ENCODE measurements around the gene KRTAP1-5. TPM values are rescaled to one million over a fixed set of nuclear protein-coding genes. Genes with fewer than 3 reads are reported as not detected.
A peak's percentile ranks its signal among the peaks of the same experiment; 100 is the strongest.
"Not testable (repeated sequence)": the region's sequence is repeated elsewhere in the genome, so short reads cannot be mapped to it uniquely, and the experiment has no call there.

Gene KRTAP1-5
- total RNA-seq, 1 donor from 2014 or later = not detected

- H3K4me3 ChIP-seq (ENCODE audit: insufficient read depth, low read depth, low read length) = peak overlapping the region; percentile 24
- Mint-ChIP-seq H3K27me3 (ENCODE audit: low read depth, unreplicated experiment) (no peaks in the 10 kb centered on the region), H3K4me3 (ENCODE audit: unreplicated experiment) (no peak overlapping the region), H3K27ac (ENCODE audit: unreplicated experiment) (peak overlapping the region; percentile 72), H3K9me3 (ENCODE audit: unreplicated experiment) (no peaks in the 10 kb centered on the region), H3K4me1 (ENCODE audit: low read depth, unreplicated experiment) (peaks cover 14% of the 10 kb centered on the region), H3K36me3 (ENCODE audit: low read depth, unreplicated experiment) (no peaks in the 10 kb centered on the region)
- H3K4me1 ChIP-seq (ENCODE audit: insufficient read depth, low read length) = peaks cover 14% of the 10 kb centered on the region
- no peak for TF ChIP-seq EZH2 (IDR thresholded peaks at IDR 0.05; ENCODE audit: insufficient read depth, low read length)
- TF ChIP-seq, protein P1, sequence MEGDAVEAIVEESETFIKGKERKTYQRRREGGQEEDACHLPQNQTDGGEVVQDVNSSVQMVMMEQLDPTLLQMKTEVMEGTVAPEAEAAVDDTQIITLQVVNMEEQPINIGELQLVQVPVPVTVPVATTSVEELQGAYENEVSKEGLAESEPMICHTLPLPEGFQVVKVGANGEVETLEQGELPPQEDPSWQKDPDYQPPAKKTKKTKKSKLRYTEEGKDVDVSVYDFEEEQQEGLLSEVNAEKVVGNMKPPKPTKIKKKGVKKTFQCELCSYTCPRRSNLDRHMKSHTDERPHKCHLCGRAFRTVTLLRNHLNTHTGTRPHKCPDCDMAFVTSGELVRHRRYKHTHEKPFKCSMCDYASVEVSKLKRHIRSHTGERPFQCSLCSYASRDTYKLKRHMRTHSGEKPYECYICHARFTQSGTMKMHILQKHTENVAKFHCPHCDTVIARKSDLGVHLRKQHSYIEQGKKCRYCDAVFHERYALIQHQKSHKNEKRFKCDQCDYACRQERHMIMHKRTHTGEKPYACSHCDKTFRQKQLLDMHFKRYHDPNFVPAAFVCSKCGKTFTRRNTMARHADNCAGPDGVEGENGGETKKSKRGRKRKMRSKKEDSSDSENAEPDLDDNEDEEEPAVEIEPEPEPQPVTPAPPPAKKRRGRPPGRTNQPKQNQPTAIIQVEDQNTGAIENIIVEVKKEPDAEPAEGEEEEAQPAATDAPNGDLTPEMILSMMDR (IDR thresholded peaks at IDR 0.05; ENCODE audit: insufficient read depth, low read depth, low read length) = no peak
- H3K79me2 ChIP-seq (ENCODE audit: insufficient read depth, low read length) = no peaks in the 10 kb centered on the region
- peak overlapping the region; percentile 87 for H3K27ac ChIP-seq (ENCODE audit: low read depth, low read length)
- H3K9ac ChIP-seq (ENCODE audit: low read length) = peak overlapping the region; percentile 66
- H2AFZ ChIP-seq (ENCODE audit: low read depth, low read length) = peak overlapping the region; percentile 48
- no peaks in the 10 kb centered on the region for H3K27me3 ChIP-seq (ENCODE audit: insufficient read depth, low read length)
- no peaks in the 10 kb centered on the region for H4K20me1 ChIP-seq (ENCODE audit: insufficient read depth, low read length)
- DNase-seq (ENCODE audit: low read depth) = peak; percentile 67
- no peaks in the 10 kb centered on the region for H3K36me3 ChIP-seq (ENCODE audit: insufficient read depth, low read length)
- peak overlapping the region; percentile 63 for H3K4me2 ChIP-seq (ENCODE audit: low read length)
- FAIRE-seq = peak; percentile 99
- no peaks in the 10 kb centered on the region for H3K9me3 ChIP-seq (ENCODE audit: insufficient read depth, low read depth, low read length)
Measured at GRCh38 chr17:41048441-41048840, 21.4 kb upstream of the KRTAP1-5 start.

DNA sequence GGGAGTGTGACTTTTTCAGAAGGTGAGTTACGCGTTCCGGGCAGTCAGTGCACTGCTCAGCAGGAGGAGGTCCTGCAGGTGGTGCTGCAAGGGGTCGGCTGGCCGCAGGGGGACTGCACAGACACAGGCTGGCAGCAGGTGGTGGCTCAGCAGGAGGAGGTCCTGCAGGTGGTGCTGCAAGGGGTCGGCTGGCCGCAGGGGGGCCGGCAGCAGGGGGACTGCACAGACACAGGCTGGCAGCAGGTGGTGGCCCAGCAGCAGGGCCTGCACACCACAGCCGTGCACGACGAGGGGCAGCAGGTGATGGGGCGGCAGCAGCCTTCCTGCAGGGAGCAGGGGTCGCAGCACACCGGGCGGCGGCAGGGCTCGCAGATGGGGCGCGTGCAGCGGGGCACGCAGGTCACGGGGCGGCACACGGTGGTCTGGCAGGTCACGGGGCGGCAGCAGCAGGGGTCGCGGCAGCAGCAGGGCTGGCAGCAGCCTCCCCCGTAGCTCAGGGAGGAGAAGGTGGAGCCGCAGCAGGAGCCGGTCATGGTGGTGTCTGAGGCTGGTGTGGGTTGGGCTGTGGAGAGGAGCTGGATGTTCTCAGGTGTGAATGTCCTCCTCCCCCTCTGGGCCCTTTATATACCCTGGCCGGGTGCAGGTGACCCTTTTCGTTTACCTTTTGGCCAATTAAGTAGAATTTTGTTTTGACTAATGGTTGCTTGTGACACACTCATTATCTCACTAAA lies 19.9 kb upstream of the KRTAP1-5 start, which contains the start of gene KRTAP2-1:
Gene KRTAP2-1, minus strand, starts transcription at position 582 of the 731 bp plus-strand sequence. Its CDS starts 49 bp downstream, at position 533.
- not testable (repeated sequence) for FAIRE-seq; H3K27me3 ChIP-seq (ENCODE audit: insufficient read depth, low read length); H3K79me2 ChIP-seq (ENCODE audit: insufficient read depth, low read length); H3K27me3 Mint-ChIP-seq (ENCODE audit: low read depth, unreplicated experiment); H3K4me3 Mint-ChIP-seq (ENCODE audit: unreplicated experiment); H3K9me3 ChIP-seq (ENCODE audit: insufficient read depth, low read depth, low read length); H3K4me3 ChIP-seq (ENCODE audit: insufficient read depth, low read depth, low read length); H3K36me3 ChIP-seq (ENCODE audit: insufficient read depth, low read length); H4K20me1 ChIP-seq (ENCODE audit: insufficient read depth, low read length); H2AFZ ChIP-seq (ENCODE audit: low read depth, low read length); H3K9me3 Mint-ChIP-seq (ENCODE audit: unreplicated experiment); DNase-seq (ENCODE audit: low read depth); H3K36me3 Mint-ChIP-seq (ENCODE audit: low read depth, unreplicated experiment)
- H3K4me1 ChIP-seq (ENCODE audit: insufficient read depth, low read length) = peaks cover 14% of the 10 kb centered on the region
- peak within 1 kb of the TSS; percentile 66 for H3K9ac ChIP-seq (ENCODE audit: low read length)
- peak within 1 kb of the TSS; percentile 55 for H3K27ac Mint-ChIP-seq (ENCODE audit: unreplicated experiment)
- peak within 1 kb of the TSS; percentile 63 for H3K4me2 ChIP-seq (ENCODE audit: low read length)
- H3K27ac ChIP-seq (ENCODE audit: low read depth, low read length) = peak within 1 kb of the TSS; percentile 87
- H3K4me1 Mint-ChIP-seq (ENCODE audit: low read depth, unreplicated experiment) = peaks cover 12% of the 10 kb centered on the region

GRCh38 chr17:41042953-41043352 lies 15.9 kb upstream of the KRTAP1-5 start:
- H3K27me3 Mint-ChIP-seq (ENCODE audit: low read depth, unreplicated experiment) = no peaks in the 10 kb centered on the region
- no peak overlapping the region for H3K4me3 Mint-ChIP-seq (ENCODE audit: unreplicated experiment)

GRCh38 chr17:41040783-41041571 lies 14.0 kb upstream of the KRTAP1-5 start, which contains the start of gene KRTAP1-1:
KRTAP1-1 (minus strand) TSS chr17:41041450; CDS start chr17:41041397, 53 bp downstream.
- H3K4me3 ChIP-seq (ENCODE audit: insufficient read depth, low read depth, low read length); DNase-seq (ENCODE audit: low read depth); H4K20me1 ChIP-seq (ENCODE audit: insufficient read depth, low read length); H3K9ac ChIP-seq (ENCODE audit: low read length); H3K36me3 Mint-ChIP-seq (ENCODE audit: low read depth, unreplicated experiment); H3K27ac ChIP-seq (ENCODE audit: low read depth, low read length); H2AFZ ChIP-seq (ENCODE audit: low read depth, low read length); H3K4me1 ChIP-seq (ENCODE audit: insufficient read depth, low read length); H3K27me3 Mint-ChIP-seq (ENCODE audit: low read depth, unreplicated experiment); H3K9me3 Mint-ChIP-seq (ENCODE audit: unreplicated experiment); H3K9me3 ChIP-seq (ENCODE audit: insufficient read depth, low read depth, low read length); H3K27ac Mint-ChIP-seq (ENCODE audit: unreplicated experiment); H3K27me3 ChIP-seq (ENCODE audit: insufficient read depth, low read length); H3K4me1 Mint-ChIP-seq (ENCODE audit: low read depth, unreplicated experiment); H3K36me3 ChIP-seq (ENCODE audit: insufficient read depth, low read length); H3K79me2 ChIP-seq (ENCODE audit: insufficient read depth, low read length); H3K4me2 ChIP-seq (ENCODE audit: low read length); H3K4me3 Mint-ChIP-seq (ENCODE audit: unreplicated experiment); FAIRE-seq: not testable (repeated sequence)

More at GRCh38 chr17:41042953-41043352, 15.9 kb upstream of the KRTAP1-5 start:
- DNase-seq (ENCODE audit: low read depth) = no peak
- Histone ChIP-seq H3K9me3 (ENCODE audit: insufficient read depth, low read depth, low read length) (no peaks in the 10 kb centered on the region), H3K4me3 (ENCODE audit: insufficient read depth, low read depth, low read length) (no peak overlapping the region), H3K27ac (ENCODE audit: low read depth, low read length) (no peak overlapping the region), H3K27me3 (ENCODE audit: insufficient read depth, low read length) (no peaks in the 10 kb centered on the region), H3K9ac (ENCODE audit: low read length) (no peak overlapping the region), H3K36me3 (ENCODE audit: insufficient read depth, low read length) (no peaks in the 10 kb centered on the region), H4K20me1 (ENCODE audit: insufficient read depth, low read length) (no peaks in the 10 kb centered on the region), H2AFZ (ENCODE audit: low read depth, low read length) (no peak overlapping the region), H3K79me2 (ENCODE audit: insufficient read depth, low read length) (no peaks in the 10 kb centered on the region), H3K4me1 (ENCODE audit: insufficient read depth, low read length) (peaks cover 1% of the 10 kb centered on the region), H3K4me2 (ENCODE audit: low read length) (no peak overlapping the region)
- no peak overlapping the region for H3K27ac Mint-ChIP-seq (ENCODE audit: unreplicated experiment)
- no peaks in the 10 kb centered on the region for H3K9me3 Mint-ChIP-seq (ENCODE audit: unreplicated experiment)
- H3K4me1 Mint-ChIP-seq (ENCODE audit: low read depth, unreplicated experiment) = no peaks in the 10 kb centered on the region
- TF ChIP-seq, protein P1 (IDR thresholded peaks at IDR 0.05; ENCODE audit: insufficient read depth, low read depth, low read length) = no peak
- no peak for TF ChIP-seq EZH2 (IDR thresholded peaks at IDR 0.05; ENCODE audit: insufficient read depth, low read length)
- FAIRE-seq = no peak
- H3K36me3 Mint-ChIP-seq (ENCODE audit: low read depth, unreplicated experiment) = no peaks in the 10 kb centered on the region
